ENCODE measurements around the gene MYO1D. TPM values are rescaled to one million over a fixed set of nuclear protein-coding genes. Genes with fewer than 3 reads are reported as not detected.

The MYO1D gene
- total and polyA plus RNA-seq, 2 donors (not counting 3 experiments of a cell fraction or from before 2014, with no cell fraction given), result 37.8 to 85.5 TPM

DNA sequence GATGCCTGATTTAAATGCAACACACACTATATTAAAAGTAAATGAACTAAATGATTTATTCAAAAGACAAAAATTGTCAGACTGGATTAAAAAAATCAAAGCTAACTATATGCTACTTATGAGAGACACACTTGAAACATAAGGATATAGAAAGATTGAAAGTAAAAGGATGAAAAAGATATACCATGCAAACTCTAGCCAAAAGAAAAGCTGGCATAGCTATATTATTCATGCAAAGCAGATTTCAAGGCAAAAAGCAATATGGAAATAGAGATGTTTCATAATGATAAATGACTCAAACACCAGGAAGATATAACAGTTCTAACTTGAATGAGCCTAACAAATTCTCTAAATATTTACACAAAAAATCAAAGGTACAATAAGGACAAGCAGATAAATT is 149.2 kb downstream of the MYO1D start:
- H3K9me1 ChIP-seq (replicated peaks; ENCODE audit: control insufficient read depth, extremely low read depth, insufficient read depth, low read length), result no peaks in the 10 kb centered on the region
- ChIA-PET POLR2A (no interaction called here), CTCF (interaction anchor here (0.9 to 1.7 kb wide), 3 partner anchors 18 to 43 kb away, joined by 3 to 4 read pairs (median 4); no protein-coding TSS in a partner anchor)
- FAIRE-seq (no peak), DNase-seq (ENCODE audit: low read depth, low spot score) (no peak)
- no peaks in the 10 kb centered on the region for H4K20me1 ChIP-seq (replicated peaks; ENCODE audit: control insufficient read depth, extremely low read depth, insufficient read depth, low read length)
- H3K36me3 ChIP-seq (ENCODE audit: control insufficient read depth in 2 of 2, extremely low read depth in 1 of 2, insufficient read depth in 2 of 2, low read length in 2 of 2), result peaks cover 0 to 9% of the 10 kb centered on the region in 2 experiments
- TF ChIP-seq CTCF (IDR thresholded peaks at IDR 0.05; ENCODE audit: extremely low read depth in 1 of 2, insufficient read depth in 1 of 2, low read depth in 1 of 2, low read length in 2 of 2) (no peak), FOS (IDR thresholded peaks at IDR 0.05; ENCODE audit: borderline replicate concordance, insufficient read depth, low read length) (no peak), POLR2A (IDR thresholded peaks at IDR 0.05; ENCODE audit: low read depth, low read length) (no peak), POLR2AphosphoS5 (IDR thresholded peaks at IDR 0.05; ENCODE audit: insufficient read depth, low read depth, low read length) (no peak)
- no TSS peak for BruUV-seq (replicated peaks)
- no peaks in the 10 kb centered on the region for H3K79me2 ChIP-seq (ENCODE audit: control insufficient read depth, insufficient read depth, low read length)
- no peak overlapping the region for H3K27ac ChIP-seq (ENCODE audit: insufficient read depth, low read depth, low read length)
- no peaks in the 10 kb centered on the region for H3K9me3 ChIP-seq (replicated peaks; ENCODE audit: control insufficient read depth, insufficient read depth, low read length)
- H3K9ac ChIP-seq (replicated peaks; ENCODE audit: extremely low read depth, insufficient read depth, low read length), result no peak overlapping the region
- dilution Hi-C loops (cut with MboI; ENCODE audit: extremely low pct_ligation_motif_present, low sequenced_read_pairs) (no loop called here), intact Hi-C loops (cut with micrococcal nuclease) (no loop called here)
- H3K27me3 ChIP-seq (ENCODE audit: control insufficient read depth in 2 of 2, insufficient read depth in 2 of 2, low read length in 2 of 2), result no peaks in the 10 kb centered on the region
- no peak overlapping the region for H3K4me2 ChIP-seq (ENCODE audit: insufficient read depth, low read length)
- H2AFZ ChIP-seq (ENCODE audit: low read depth, low read length), result no peak overlapping the region
- H3K4me3 ChIP-seq (replicated peaks in 1 of 3; ENCODE audit: insufficient read depth in 1 of 3, low read depth in 1 of 3, low read length in 3 of 3), result no peak overlapping the region
- no peaks in the 10 kb centered on the region for H3K4me1 ChIP-seq (ENCODE audit: control insufficient read depth, extremely low read depth, insufficient read depth, low read length)

- ChIA-PET CTCF (interaction anchor here (1.5 kb wide), 1 partner anchor 12 kb away, joined by 3 read pairs; no protein-coding TSS in a partner anchor), POLR2A (no interaction called here)
- Histone ChIP-seq H3K9ac (replicated peaks; ENCODE audit: extremely low read depth, insufficient read depth, low read length) (no peak overlapping the region), H3K9me1 (replicated peaks; ENCODE audit: control insufficient read depth, extremely low read depth, insufficient read depth, low read length) (no peaks in the 10 kb centered on the region), H3K4me3 (replicated peaks in 1 of 3; ENCODE audit: insufficient read depth in 1 of 3, low read depth in 1 of 3, low read length in 3 of 3) (no peak overlapping the region), H3K4me2 (ENCODE audit: insufficient read depth, low read length) (no peak overlapping the region), H3K27me3 (ENCODE audit: control insufficient read depth in 2 of 2, insufficient read depth in 2 of 2, low read length in 2 of 2) (no peaks in the 10 kb centered on the region), H3K36me3 (ENCODE audit: control insufficient read depth in 2 of 2, extremely low read depth in 1 of 2, insufficient read depth in 2 of 2, low read length in 2 of 2) (no peaks in the 10 kb centered on the region), H3K79me2 (ENCODE audit: control insufficient read depth, insufficient read depth, low read length) (no peaks in the 10 kb centered on the region), H3K27ac (ENCODE audit: insufficient read depth, low read depth, low read length) (no peak overlapping the region), H4K20me1 (replicated peaks; ENCODE audit: control insufficient read depth, extremely low read depth, insufficient read depth, low read length) (no peaks in the 10 kb centered on the region), H3K4me1 (ENCODE audit: control insufficient read depth, extremely low read depth, insufficient read depth, low read length) (no peaks in the 10 kb centered on the region), H2AFZ (ENCODE audit: low read depth, low read length) (no peak overlapping the region), H3K9me3 (replicated peaks; ENCODE audit: control insufficient read depth, insufficient read depth, low read length) (no peaks in the 10 kb centered on the region)
- no TSS peak for BruUV-seq (replicated peaks)
- intact Hi-C loops (cut with micrococcal nuclease), result no loop called here
- TF ChIP-seq GATA2 (IDR thresholded peaks at IDR 0.05; ENCODE audit: insufficient read depth, insufficient read length, low read depth, low read length) (no peak), FOS (IDR thresholded peaks at IDR 0.05; ENCODE audit: borderline replicate concordance, insufficient read depth, low read length) (no peak), MYC (IDR thresholded peaks at IDR 0.05; ENCODE audit: low read depth, low read length) (no peak), MAX (IDR thresholded peaks at IDR 0.05; ENCODE audit: insufficient read depth, insufficient read length) (no peak), POLR2AphosphoS5 (IDR thresholded peaks at IDR 0.05; ENCODE audit: insufficient read depth, low read depth, low read length) (no peak), EZH2 (IDR thresholded peaks at IDR 0.05; ENCODE audit: borderline replicate concordance, low read depth, low read length, severe bottlenecking) (no peak), CTCF (IDR thresholded peaks at IDR 0.05; ENCODE audit: extremely low read depth in 1 of 2, insufficient read depth in 1 of 2, low read depth in 1 of 2, low read length in 2 of 2) (no peak), JUN (IDR thresholded peaks at IDR 0.05; ENCODE audit: borderline replicate concordance, insufficient read depth, insufficient read length, low read depth) (no peak), POLR2A (IDR thresholded peaks at IDR 0.05; ENCODE audit: low read depth, low read length) (no peak)
- DNase-seq (ENCODE audit: low read depth, low spot score), result no peak
- no peak for FAIRE-seq
- dilution Hi-C loops (cut with MboI; ENCODE audit: extremely low pct_ligation_motif_present, low sequenced_read_pairs), result no loop called here
These were observed 151.2 kb downstream of the MYO1D start for GRCh38 chr17:32725697-32726096.
